ENCODE results near the gene KLF11.

KLF11 gene

DNA sequence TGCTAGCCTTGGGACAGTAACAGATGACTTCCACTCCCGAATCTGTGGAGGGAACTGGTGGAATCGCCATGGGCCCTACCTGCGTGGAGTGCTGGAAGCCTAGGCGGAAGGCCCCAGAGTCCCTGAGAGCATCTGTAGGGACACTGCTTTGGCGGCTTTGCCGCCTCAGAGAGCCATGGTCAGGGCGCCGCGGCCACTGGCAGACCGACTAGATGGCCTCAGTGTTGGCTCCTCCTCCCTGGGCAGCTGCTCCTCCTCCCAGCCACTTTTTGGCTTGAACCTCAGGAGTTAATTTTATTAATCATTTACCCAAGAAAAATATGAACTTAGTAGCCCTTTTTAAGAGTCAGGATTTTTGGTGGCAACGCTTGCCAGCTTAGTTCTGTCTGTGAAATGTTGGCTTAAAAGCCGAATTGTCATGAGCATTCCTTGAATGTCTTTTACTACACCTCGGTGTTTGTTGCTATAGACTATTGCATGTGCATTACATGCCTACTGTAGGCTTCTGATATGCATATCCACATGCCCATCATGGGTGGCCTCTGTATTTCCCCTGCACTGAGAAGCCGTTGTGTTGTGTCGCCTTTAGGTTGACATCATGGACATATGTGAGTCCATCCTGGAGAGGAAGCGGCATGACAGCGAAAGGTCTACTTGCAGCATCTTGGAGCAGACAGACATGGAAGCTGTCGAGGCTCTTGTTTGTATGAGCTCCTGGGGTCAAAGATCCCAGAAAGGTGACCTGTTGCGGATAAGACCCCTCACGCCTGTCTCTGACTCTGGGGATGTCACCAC, 2.4 kb downstream of the KLF11 start:
- peak; percentile 21 for DNase-seq

DNA sequence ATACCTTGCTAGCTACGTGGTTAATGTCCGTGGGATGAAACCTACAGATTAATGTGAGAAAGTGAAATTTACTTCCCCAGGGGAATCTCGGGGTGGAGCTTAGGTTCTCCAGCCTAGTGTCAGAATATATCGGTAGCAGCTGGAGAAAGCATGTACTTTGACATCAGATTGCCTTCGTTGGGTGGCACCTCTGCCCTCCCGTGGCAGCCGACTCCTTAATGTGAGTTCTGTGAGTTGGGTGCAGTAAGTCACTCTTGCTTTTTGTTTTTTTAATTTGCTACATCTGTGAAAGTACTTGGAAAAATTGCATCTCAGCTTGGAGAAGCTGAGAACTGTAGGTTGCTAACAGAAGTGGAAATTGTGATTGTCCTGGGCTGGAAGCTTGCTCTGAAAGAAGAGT, 3.6 kb downstream of the KLF11 start:
- DNase-seq = no peak

DNA sequence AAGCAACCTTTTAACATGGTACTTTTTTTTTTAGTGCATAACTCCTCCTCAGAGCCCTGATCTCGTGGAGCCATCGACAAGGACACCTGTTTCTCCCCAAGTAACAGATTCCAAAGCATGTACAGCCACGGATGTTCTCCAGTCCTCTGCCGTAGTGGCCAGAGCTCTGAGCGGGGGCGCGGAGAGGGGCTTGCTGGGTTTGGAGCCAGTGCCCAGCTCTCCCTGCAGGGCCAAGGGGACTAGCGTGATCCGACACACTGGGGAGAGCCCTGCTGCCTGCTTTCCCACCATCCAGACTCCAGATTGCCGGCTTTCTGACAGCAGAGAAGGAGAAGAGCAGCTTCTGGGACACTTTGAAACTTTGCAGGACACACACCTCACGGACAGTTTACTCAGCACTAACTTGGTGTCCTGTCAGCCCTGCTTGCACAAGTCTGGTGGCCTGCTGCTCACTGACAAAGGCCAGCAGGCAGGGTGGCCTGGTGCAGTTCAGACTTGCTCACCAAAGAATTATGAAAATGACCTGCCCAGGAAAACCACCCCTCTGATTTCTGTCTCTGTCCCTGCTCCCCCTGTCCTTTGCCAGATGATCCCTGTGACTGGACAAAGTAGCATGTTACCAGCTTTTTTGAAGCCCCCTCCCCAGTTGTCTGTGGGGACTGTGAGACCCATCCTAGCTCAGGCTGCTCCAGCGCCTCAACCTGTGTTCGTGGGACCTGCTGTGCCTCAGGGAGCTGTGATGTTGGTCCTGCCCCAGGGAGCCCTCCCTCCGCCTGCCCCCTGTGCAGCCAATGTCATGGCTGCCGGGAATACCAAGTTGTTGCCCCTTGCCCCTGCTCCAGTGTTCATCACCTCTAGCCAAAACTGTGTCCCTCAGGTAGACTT, 4.5 kb downstream of the KLF11 start:
- DNase-seq = no peak

DNA sequence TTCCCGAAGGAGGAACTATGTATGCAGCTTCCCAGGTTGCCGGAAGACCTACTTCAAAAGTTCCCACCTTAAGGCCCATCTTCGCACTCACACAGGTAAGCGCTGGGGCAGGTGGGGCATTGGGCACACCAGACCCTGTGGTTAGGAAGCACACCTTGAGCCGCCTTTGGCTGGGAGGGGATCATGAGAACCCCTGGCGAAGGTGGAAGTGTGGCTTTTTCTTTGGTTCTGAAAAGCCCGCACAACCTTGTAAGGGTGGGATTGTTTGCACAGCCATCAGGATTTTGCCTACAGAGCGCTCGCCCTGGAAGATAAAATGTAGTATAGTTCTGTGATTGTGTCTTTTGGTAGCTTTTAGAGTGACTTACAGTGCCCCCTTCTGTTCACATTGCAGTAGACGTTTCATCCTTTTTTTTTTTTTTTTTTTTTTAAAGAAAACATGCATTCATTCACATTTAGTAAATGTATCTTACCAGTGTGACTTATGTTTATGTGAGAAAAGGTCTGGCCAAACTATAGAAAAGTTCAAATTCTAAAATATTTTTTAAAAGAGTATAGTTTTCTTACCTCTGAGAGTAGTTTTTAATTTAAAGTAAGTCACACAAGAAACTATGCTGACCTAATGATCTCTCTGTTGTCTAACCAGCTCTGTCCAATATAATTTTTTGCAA, 5.3 kb downstream of the KLF11 start:
- peak; percentile 65 for DNase-seq

DNA sequence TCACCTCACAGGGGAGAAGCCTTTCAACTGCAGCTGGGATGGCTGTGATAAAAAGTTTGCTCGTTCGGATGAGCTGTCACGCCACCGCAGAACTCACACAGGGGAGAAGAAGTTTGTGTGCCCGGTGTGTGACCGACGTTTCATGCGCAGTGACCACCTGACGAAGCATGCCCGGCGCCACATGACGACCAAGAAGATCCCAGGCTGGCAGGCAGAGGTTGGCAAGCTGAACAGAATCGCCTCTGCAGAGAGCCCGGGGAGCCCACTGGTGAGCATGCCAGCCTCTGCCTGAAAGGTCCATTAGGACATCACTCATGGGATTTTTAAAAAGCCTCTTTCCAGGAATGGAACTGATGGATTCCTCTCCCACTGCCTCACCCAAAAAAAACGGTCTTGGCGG, 8.9 kb downstream of the KLF11 start:
- no peak for DNase-seq

DNA sequence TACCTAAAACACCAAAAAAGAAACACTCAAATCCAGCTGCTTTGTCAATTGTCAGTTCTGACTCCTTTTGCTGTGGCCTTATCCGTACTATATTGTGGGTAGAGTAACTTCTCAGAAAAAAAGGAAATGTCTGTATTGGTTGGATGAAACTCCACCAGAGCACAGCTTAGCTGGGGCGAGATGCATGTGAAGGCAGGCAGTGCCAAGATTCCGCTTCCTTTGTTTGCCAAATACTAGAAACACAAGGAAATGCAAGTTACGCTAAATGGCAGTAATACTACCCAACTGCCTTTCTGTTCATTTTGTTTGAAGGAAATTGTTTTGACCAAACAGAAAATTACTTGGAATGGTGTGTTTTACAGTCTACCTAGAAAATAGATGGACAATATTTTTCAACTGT, 10.0 kb downstream of the KLF11 start:
- no peak for DNase-seq

DNA sequence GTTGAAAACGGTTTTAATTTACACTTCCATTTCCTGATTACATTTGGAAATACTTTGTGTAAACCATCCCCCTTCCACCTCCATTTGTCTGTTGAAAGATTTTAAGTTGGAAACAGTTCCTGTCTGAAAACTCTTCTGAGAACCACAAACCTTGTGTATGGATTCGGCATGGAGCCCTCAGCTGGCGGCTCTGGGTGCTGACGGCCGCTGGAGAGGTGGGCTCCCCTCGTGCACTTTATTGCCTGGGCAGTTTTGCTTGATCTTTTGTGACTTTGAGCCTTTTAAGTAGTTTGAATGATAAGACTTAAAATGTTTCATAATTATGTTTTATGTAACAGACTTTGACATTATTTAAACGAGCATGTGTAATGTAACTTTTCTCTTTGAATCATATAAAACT, 11.1 kb downstream of the KLF11 start:
- DNase-seq = no peak

DNA sequence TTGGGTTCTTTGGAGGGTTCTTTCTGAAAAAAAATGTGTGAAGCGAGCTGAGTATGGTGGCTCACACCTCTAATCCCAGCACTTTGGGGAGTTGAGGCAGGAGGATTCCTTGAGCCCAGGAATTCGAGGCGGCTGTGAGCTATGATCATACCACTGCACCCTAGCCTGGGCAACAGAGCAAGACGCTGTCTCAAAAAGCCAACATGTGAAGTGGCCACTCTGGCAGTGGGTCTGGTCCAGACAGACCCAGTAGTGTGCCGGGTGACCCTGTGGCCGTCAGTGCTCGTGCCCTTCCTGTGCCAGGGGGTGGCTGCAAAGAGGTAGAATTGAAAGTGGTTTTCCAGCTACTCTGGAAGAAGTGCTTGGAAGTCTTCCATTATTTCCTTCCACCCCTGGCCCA, 11.6 kb downstream of the KLF11 start:
- no peak for DNase-seq

DNA sequence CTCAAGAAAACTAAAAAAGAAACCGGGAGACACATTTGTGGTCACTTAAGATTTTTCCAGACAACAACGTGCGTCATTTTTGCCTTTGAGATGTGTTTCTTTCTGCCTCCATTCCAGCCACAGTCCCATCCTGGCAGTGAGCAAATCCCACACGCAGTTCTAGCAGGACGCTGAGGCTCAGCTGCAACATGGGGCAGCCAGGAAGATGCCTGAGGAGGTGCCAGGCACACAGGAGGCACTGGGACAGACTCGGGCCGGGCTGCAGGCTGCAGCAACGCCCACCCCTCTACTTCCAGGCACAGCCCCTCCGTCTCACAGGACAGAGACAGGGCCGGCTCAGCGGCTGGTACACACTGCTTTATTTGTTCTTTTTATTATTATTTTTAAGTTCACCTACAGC, 13.1 kb downstream of the KLF11 start:
- no peak for DNase-seq

DNA sequence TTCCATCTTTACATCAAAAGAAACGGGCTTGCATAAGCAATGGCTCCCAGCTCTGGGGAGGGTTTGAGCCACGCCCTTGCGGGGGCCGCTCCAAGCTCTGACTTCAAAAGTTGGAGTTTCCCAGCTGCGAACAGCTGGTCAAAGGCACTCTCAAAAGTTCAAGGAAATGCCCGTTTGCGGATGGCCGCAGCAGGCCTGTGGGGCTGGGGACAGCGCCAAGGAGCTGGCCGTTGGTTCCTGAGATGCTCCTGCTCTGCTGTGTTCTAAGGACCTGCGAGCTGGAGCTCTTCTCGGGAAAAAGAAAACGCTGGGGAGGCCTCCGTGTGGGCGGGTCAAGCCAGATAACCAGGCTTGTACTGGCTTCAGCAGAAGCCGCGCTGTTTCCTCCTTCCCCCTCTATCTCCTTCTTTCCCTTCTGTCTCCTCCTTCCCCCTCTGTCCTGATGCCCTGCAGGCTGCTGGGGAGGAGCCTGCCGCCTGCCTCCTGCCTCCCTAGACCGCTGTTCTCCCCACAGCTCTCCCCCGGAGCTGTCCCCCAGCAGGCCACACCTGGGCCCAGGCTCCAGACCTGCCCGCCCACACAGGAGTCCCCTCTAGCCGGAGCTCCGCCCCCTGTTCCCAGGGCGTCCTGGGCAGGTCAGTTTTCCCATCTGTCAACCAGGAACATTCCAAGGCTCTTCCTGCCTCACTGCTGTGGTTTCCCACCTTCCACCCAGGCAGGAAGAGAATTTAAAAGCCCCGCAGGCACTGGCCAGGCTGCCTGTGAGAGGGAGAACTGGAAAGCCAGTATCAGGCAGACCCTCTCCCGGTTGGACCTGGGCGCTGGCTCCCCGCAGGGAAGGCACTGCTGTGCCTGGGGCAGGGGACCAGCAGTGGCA, 14.1 kb downstream of the KLF11 start:
- DNase-seq = peak; percentile 72

DNA sequence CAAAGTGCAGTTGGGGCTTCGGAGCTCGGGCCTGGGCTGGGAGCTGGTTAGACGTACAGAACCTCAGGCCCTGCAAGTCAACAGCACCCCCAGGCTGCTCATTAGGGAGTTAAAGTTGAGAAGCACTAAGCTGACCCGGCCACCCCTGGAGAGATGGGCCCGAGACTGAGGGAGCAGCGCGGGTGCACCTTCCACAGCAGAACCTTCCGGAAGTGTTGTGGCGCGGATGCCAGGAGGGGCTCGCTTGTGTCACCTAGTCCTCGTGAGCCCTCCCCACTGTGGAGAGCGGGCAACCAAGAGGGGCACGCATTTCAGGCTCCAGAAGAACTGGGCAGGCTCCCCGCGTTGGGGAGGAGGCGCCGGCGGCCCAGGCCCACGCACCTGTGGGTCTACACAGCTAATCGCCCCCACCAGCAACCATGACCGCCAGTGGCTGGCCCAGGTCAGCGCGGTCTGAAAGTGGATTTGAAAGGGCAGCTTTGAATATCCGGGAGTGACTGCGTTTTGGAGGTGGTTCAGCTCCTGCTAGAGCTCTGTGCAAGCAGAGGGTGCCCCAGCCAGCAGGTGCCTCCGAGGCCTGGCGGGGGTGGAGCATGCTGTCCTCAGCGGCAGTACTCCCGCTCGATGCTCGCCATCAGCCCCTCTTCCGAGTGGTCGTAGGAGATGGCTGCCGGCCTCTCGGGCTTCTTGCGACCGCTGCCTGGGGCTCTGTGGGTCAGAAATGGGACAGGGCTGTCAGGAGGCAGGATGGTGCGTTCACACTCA, 15.1 kb downstream of the KLF11 start:
- DNase-seq = no peak

DNA sequence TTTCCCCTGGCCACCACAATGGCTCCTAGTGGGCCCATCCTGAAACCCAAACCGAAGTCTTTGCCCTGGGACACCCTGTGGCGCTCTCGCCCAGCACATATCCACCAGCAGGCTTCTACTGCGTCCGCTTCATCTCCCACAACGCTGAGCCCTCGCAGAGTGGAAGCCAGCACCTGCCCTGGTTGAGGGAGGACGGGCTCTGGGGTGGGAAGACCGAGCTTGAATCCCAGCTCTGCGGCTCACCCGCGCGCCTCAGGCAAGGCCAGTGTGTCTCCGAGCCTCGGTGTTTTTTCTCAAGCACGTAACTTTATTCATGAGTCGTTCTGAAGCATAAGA, 15.6 kb downstream of the KLF11 start:
- DNase-seq = no peak

DNA sequence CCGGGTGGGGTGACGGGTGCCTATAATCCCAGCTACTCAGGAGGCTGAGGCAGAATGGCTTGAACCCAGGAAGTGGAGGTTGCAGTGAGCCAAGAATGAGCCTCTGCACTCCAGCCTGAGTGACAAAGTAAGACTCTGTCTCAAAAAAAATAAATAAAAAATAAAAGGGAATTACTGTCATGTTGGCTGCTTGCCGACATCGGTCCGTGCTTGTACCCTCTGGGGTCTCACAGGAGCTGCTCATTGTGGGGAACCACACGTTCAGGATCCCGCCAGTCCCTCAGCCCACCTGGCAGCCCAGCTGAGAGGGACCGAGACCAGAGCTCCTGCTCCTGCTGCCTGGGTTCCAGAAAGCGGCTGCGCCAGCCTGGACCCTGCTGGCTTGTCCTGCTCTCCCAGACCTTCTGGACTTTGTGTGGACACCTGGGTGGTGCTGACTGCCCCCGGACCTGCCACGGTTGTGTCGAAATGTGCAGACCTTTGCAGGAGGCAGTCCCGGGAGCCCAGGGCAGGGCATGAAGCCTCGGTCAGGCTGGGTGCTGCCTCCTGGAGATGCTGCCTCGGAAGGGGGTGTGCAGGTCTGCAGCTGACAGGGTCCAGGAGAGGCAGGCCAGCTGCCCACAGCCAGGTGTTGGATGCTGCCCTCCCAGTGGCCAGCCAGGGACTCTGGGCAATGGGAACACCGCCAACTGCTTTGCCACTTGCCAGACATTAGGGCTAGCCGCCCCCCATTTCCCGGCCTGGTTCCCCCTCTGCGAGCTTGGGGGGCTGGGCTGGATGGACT, 16.4 kb downstream of the KLF11 start:
- DNase-seq = peak; percentile 25

DNA sequence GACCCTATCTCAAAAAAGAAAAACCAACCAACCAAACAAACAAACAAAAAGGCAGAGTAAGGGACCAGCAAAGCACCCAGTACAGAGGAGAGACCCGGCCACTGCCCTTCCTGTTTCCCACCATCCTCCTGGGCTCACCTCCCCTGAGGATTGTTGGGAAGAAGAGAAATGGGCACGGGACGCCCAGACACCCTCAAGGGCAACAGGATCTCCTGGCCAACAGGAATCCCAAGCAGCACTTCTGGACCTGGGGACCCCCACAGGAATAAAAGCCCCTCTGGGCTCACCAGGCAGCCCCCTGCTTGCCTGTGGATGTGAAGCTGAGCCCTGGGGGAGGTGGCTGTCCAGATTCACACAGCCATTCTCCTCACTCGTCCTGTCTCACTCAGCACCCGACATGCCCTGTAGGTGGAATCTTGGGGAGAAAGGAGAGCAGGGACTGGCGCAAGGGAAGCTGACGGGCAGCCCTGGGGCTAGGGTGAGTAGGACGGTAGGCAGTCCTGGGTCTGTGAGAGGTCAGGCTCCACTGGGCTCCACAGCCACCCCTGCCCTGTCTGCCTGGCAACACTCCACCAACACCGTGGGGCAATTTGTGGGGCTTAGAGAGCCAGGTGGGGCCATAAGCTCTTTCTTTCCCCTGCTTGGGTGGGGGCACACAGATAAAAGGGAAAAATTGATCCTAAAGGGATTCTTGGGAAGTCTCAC, 18.0 kb downstream of the KLF11 start:
- DNase-seq = no peak

DNA sequence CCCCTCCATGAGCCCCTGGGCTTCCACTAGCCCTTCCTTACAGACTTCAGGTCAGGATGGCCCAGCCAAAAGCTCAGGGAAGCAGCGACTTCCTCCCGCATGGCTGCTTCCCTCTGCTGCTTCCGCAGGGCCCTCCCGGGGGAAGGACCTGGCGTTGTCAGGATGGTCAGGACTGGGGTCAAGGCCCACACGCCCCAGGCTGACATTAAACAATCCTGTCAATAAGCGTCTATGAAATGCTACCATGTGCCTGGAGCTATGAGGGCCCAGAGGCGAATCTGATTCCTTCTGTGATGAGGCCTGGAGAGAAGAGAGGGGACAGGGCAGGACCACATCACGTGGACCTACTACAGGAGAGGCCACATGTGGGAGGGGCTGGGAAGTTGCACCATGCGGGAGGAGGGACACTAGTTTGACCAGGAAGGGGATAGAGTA, 19.6 kb downstream of the KLF11 start:
- DNase-seq = no peak

DNA sequence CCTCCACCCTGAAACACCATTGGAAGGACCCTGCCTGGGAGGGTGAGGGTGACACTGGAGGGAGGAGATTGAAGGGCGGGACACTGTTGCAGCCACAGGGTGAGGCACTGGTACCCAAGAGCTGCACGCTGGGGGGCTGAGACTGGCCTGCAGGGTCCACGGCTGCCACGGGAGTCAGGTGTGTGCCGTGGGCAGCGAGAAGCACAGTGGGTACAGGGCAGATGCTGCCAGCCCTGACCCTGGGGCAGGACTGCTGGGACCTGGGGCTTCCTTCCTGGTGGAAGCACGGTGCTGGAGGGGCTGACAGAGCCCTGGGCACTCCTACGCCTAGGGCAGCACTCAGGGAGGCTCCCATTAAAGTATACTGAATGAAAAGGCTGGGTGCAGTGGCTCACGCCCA, 20.2 kb downstream of the KLF11 start:
- no peak for DNase-seq

DNA sequence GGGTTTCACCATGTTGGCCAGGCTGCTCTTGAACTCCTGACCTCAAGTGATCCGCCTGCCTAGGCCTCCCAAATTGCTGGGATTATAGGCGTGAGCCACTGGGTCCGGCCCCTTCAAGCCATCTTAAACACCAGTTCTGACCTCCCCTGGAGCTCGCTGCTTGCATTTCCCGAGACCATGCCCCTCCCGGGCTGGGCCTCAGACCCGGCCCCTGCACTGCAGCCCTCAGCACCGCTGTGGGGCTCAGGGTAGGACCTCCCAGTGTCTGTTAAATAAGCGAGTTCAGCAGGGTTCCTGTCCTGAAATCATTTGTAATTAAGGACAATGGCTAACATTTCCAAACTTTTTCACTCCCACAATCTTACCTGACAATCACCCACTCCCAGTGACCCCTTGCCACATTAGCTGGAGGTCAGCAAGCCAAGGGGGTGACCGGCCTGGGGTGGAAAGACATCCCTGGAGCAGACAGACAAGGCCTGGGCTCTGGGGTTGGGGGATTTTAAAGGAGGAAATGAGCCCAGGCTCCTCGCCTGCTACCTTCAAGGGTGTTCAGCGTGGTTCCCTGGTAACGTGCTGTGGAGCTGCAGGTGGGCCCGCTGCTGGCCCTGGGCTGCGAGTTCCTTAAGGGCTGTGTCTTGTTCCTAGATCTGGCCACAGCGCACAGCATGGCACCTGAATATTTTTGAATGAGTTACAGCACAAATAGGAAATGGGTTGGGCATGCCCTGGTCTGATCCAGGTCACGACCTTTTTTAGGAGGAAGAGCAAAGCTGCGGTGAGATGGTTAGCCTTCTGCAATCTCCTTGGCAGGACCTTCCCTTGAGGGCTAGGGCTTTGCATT, 21.8 kb downstream of the KLF11 start:
- DNase-seq = no peak

DNA sequence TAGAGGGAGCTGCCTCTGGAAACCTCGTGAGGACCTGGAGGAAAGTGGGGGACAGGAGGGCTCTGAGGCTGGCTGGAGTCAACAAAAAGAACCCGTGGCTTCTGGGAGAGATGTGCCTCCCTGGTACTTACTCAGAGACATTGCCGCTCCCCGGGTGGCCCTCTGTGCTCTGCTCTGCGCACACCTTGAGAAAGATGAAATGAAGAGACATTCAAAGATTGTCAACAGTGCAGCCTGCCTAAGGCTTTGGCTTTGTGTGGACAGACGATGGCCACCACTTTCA, 22.4 kb downstream of the KLF11 start:
- no peak for DNase-seq

DNA sequence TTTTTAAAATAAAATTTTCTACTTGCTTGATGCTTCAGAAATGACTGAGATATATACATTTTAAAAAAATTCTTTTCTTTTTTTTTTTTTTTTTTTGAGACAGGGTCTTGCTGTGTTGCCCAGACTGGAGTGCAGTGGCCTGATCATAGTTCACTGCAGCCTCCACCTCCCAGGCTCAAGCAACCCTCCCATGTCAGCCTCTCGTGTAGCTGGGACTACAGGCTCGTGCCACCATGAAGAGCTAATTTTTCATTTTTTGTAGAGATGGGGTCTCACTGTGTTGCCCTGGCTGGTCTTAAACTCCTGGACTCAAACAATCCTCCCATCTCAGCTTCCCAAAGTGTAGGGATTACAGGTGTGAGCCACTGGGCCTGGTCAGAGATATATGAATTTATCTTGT, 24.0 kb downstream of the KLF11 start:
- no peak for DNase-seq

DNA sequence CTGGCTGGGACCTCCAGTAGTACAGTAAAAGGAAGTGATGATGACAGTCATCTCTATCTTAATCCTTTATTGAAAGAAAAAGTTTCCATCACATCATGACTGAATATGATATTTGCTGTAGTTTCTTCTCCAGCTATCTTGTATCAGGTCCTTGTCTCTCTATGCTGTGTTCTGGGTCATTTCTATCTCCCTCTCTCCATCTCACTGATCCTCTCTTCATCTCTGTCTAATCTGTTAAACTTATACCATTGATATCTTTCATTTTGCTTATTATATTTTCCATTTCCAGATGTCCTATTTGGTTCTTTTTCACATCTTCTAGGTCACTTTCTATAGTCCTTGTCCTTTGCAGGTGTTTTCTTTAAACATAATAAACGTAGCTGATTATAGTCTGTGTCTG, 24.5 kb downstream of the KLF11 start:
- no peak for DNase-seq

Data from DMS53 (cell line).